Trophoblast cell (in vitro differentiated cells and primary cell): ENCODE results near the gene CARHSP1.

Experiments used
- DNase-seq, 2 donors: peaks; one replicate each; pipeline ENCODE4 v3.0.0-alpha.2; 2016
- H2AFZ ChIP-seq: 2 replicates; pipeline ENCODE4 v1.6.1; 2013; ENCODE audit warnings: low read length, moderate library complexity, mild to moderate bottlenecking; ENCODE audit not compliant: insufficient read depth, poor library complexity
- H2AK5ac ChIP-seq: 2 replicates; pipeline ENCODE4 v1.6.1; 2013; ENCODE audit warnings: mild to moderate bottlenecking, low read length
- H2BK120ac ChIP-seq: 2 replicates; pipeline ENCODE4 v1.6.1; 2013; ENCODE audit warnings: low read length, mild to moderate bottlenecking, moderate library complexity; ENCODE audit not compliant: insufficient read depth, poor library complexity
- H2BK12ac ChIP-seq: 2 replicates; pipeline ENCODE4 v1.6.1; 2013; ENCODE audit warnings: mild to moderate bottlenecking, low read length, moderate library complexity
- H2BK5ac ChIP-seq: 2 replicates; pipeline ENCODE4 v1.6.1; 2013; ENCODE audit warnings: low read length, low read depth, moderate library complexity, mild to moderate bottlenecking; ENCODE audit not compliant: poor library complexity
- H3K14ac ChIP-seq: 2 replicates; pipeline ENCODE4 v1.6.1; 2013; ENCODE audit warnings: mild to moderate bottlenecking, low read length
- H3K18ac ChIP-seq: 2 replicates; pipeline ENCODE4 v1.6.1; 2013; ENCODE audit warnings: mild to moderate bottlenecking, low read length
- H3K23ac ChIP-seq: 2 replicates; pipeline ENCODE4 v1.6.1; 2013; ENCODE audit warnings: low read length
- H3K27ac ChIP-seq: 2 replicates; pipeline ENCODE4 v1.5.1; 2013; ENCODE audit warnings: low read depth, mild to moderate bottlenecking, inconsistent platforms, low read length, moderate library complexity
- H3K27me3 ChIP-seq: 2 replicates; pipeline ENCODE4 v1.6.1; 2013; ENCODE audit warnings: inconsistent platforms, mild to moderate bottlenecking, low read length, moderate library complexity; ENCODE audit not compliant: insufficient read depth
- H3K36me3 ChIP-seq, 2 experiments: 1 replicate in 1 of 2; 2 replicates in 1 of 2; pipeline ENCODE4 v1.6.1; 2013; ENCODE audit warnings: low read length in 2 of 2, mild to moderate bottlenecking in 2 of 2, moderate library complexity in 1 of 2; ENCODE audit not compliant: insufficient read depth in 2 of 2, control insufficient read depth in 1 of 2
- H3K4ac ChIP-seq: 2 replicates; pipeline ENCODE4 v1.6.1; 2013; ENCODE audit warnings: low read depth, mild to moderate bottlenecking, low read length, moderate library complexity
- H3K4me1 ChIP-seq, 2 experiments: 1 replicate in 1 of 2; 2 replicates in 1 of 2; pipeline ENCODE4 v1.6.1; 2013; ENCODE audit warnings: low read length in 2 of 2, mild to moderate bottlenecking in 2 of 2, moderate library complexity in 1 of 2; ENCODE audit not compliant: insufficient read depth in 2 of 2, control insufficient read depth in 1 of 2
- H3K4me2 ChIP-seq: 2 replicates; pipeline ENCODE4 v1.6.1; 2013; ENCODE audit warnings: inconsistent platforms, mild to moderate bottlenecking, low read length, moderate library complexity
- H3K4me3 ChIP-seq: 2 replicates; pipeline ENCODE4 v1.5.1; 2013; ENCODE audit warnings: mild to moderate bottlenecking, low read depth, low read length, inconsistent platforms
- H3K79me1 ChIP-seq: one replicate; pipeline ENCODE4 v1.6.1; 2013; ENCODE audit warnings: low read length
- H3K79me2 ChIP-seq: 2 replicates; pipeline ENCODE4 v1.6.1; 2013; ENCODE audit warnings: low read length, mild to moderate bottlenecking; ENCODE audit not compliant: control insufficient read depth, insufficient read depth, poor library complexity
- H3K9ac ChIP-seq: 2 replicates; pipeline ENCODE4 v1.6.1; 2013; ENCODE audit warnings: mild to moderate bottlenecking, low read length
- H3K9me3 ChIP-seq: 2 replicates; pipeline ENCODE4 v1.6.1; 2013; ENCODE audit warnings: low read depth, mild to moderate bottlenecking, control low read depth, inconsistent platforms, low read length; ENCODE audit not compliant: insufficient read depth
- H4K12ac ChIP-seq: 2 replicates; pipeline ENCODE4 v1.6.1; 2013; ENCODE audit warnings: low read depth, mild to moderate bottlenecking, low read length, moderate library complexity
- H4K8ac ChIP-seq: 2 replicates; pipeline ENCODE4 v1.6.1; 2013; ENCODE audit warnings: low read depth, mild to moderate bottlenecking, low read length, moderate library complexity
- H4K91ac ChIP-seq: one replicate; pipeline ENCODE4 v1.6.1; 2013; ENCODE audit warnings: low read depth, mild to moderate bottlenecking, low read length, moderate library complexity
- WGBS: extraction: QIAGEN DNeasy Blood & Tissue Kit; methylation state at CpG from one replicate; pipeline ENCODE4 v1.1.7; 2013; ENCODE audit warnings: missing lambda C conversion rate; ENCODE audit not compliant: insufficient read length, insufficient coverage; ENCODE audit errors: extremely low coverage; 5-methylcytosine and 5-hydroxymethylcytosine counted together

CARHSP1 gene

DNA sequence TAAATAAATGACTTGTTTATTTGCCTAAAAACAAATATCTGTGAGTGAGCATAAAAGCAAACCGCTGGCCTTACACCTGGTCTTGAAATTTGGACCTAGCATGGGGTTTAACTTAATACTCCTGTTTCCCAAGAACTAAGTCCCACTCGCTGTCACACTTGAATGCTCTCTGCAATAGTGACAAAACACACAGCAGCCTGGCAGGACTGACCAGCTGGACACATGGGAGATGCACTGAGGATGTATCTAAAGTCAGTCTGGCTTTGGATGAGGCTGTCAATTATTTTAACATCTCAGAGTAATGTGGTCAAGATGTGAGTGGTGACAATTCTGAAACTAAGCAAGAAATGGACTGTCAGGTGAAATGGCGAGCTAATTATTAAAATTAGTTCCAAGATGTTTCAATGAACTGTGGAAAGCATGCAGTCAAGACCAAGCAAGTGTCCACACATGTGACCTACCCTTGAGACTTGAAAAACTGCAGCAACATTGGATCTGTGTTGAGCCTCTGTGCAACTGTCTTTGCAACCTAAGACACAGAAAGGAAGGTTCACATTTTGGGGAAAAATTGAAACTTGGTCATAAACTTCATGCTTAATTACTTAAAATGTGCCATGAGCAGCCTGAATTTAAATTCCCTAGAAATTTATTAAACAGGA lies 30.0 kb upstream of the CARHSP1 start:
- Histone ChIP-seq H3K79me1 (no peaks in the 10 kb centered on the region), H3K27ac (no peak overlapping the region), H3K9me3 (peaks cover 2% of the 10 kb centered on the region), H2AFZ (no peak overlapping the region), H2BK5ac (no peak overlapping the region), H3K14ac (no peak overlapping the region), H3K79me2 (no peaks in the 10 kb centered on the region), H4K12ac (no peak overlapping the region), H3K27me3 (no peaks in the 10 kb centered on the region), H4K8ac (no peak overlapping the region), H4K91ac (no peak overlapping the region), H3K18ac (no peak overlapping the region), H2BK120ac (no peak overlapping the region), H3K4me1 (no peaks in the 10 kb centered on the region), H3K23ac (no peak overlapping the region), H3K9ac (no peak overlapping the region), H3K36me3 (peaks cover 50 to 67% of the 10 kb centered on the region in 2 experiments), H3K4ac (no peak overlapping the region), H2AK5ac (no peak overlapping the region), H3K4me3 (no peak overlapping the region), H3K4me2 (no peak overlapping the region), H2BK12ac (no peak overlapping the region)
- DNase-seq, result no peak
- no CpG with 5 or more reads among the region's 3 CpGs for WGBS

DNA sequence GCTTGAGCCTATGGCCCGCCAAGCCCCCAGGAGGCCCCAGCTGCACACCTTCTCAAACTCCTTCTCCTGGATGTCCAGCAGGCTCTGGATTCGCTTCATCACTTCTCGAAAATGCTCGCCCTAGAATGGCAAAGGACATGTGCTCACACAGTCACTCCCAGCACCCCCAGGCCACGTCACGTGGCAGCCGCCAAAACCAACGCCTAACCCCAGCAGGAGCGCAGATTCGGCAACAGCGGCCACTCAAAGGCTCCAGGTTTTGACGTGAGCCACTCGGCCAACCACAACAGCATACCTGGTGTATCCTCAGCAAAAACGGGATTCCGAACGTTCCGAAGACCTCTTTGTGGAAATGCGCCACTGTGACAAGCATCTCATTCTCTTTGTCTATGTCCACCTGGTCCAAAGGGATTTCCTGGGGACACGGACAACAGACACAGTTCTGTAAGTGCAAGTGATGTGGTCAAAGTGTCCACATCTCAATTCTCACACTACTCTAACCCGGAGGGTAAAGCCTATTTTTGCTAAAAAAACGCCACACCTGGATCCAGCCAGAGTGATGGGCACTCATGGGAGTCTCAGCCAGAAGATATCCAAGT lies 26.0 kb upstream of the CARHSP1 start:
- H3K14ac ChIP-seq, result no peak overlapping the region
- H3K18ac ChIP-seq, result no peak overlapping the region
- H2BK5ac ChIP-seq, result no peak overlapping the region
- H2BK120ac ChIP-seq, result no peak overlapping the region
- H3K9me3 ChIP-seq, result peaks cover 2% of the 10 kb centered on the region
- H3K4me2 ChIP-seq, result no peak overlapping the region
- no peak overlapping the region for H4K91ac ChIP-seq
- no peaks in the 10 kb centered on the region for H3K27me3 ChIP-seq
- H2AFZ ChIP-seq, result no peak overlapping the region
- WGBS, result no CpG with 5 or more reads among the region's 21 CpGs
- no peaks in the 10 kb centered on the region for H3K79me1 ChIP-seq
- H3K27ac ChIP-seq, result no peak overlapping the region
- no peaks in the 10 kb centered on the region for H3K4me1 ChIP-seq
- no peak overlapping the region for H4K8ac ChIP-seq
- no peak overlapping the region for H2BK12ac ChIP-seq
- H3K4ac ChIP-seq, result no peak overlapping the region
- H3K9ac ChIP-seq, result no peak overlapping the region
- DNase-seq, result no peak
- H3K79me2 ChIP-seq, result no peaks in the 10 kb centered on the region
- H3K36me3 ChIP-seq, result peaks cover 61 to 76% of the 10 kb centered on the region in 2 experiments
- no peak overlapping the region for H2AK5ac ChIP-seq
- H3K4me3 ChIP-seq, result no peak overlapping the region
- no peak overlapping the region for H4K12ac ChIP-seq
- no peak overlapping the region for H3K23ac ChIP-seq

DNA sequence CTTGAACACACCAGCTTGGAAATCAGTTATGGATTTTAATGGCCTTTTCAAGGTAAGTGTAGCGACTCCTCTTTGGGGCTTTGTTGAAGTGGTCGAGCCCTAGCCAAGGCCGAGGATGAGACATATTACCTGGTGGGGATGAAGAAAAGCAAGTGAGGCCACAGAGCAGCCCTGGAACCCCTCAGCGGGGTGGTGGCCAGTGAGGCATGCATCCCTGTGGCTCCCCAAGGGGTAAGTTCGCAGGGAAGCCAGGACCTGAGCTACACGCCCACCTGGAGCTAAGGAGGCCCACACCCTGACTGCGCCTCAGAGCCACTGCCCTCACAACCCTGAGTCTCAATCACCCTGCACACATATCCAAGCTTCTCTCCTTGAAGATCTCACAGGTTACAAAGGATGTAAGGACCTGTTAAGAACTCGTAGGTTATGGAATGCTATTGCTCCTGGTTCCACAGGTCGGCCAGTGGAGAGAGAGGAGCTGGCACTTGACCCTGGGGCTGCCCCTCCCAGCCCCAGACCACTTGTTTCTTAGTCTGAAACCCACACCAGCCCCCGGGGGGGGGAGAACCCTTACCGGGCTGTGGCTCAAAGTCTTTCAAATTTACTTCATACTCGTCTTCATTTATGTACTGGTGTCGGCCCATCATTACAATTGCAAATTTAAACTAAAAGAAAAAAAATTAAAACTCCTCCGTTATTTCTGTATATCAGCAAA lies 25.3 kb upstream of the CARHSP1 start:
- H3K27me3 ChIP-seq, result no peaks in the 10 kb centered on the region
- H2BK12ac ChIP-seq, result no peak overlapping the region
- H4K8ac ChIP-seq, result no peak overlapping the region
- peaks cover 63 to 77% of the 10 kb centered on the region in 2 experiments for H3K36me3 ChIP-seq
- no peak overlapping the region for H2BK5ac ChIP-seq
- H3K4me3 ChIP-seq, result no peak overlapping the region
- no CpG with 5 or more reads among the region's 14 CpGs for WGBS
- no peak overlapping the region for H2AFZ ChIP-seq
- H4K91ac ChIP-seq, result no peak overlapping the region
- H3K4me2 ChIP-seq, result no peak overlapping the region
- no peak overlapping the region for H3K4ac ChIP-seq
- no peak overlapping the region for H3K9ac ChIP-seq
- H3K27ac ChIP-seq, result no peak overlapping the region
- no peak overlapping the region for H3K14ac ChIP-seq
- no peak for DNase-seq
- no peak overlapping the region for H4K12ac ChIP-seq
- no peak overlapping the region for H3K18ac ChIP-seq
- H3K23ac ChIP-seq, result no peak overlapping the region
- peaks cover 2% of the 10 kb centered on the region for H3K9me3 ChIP-seq
- no peak overlapping the region for H2AK5ac ChIP-seq
- H3K79me2 ChIP-seq, result no peaks in the 10 kb centered on the region
- no peaks in the 10 kb centered on the region for H3K79me1 ChIP-seq
- H2BK120ac ChIP-seq, result no peak overlapping the region
- H3K4me1 ChIP-seq, result no peaks in the 10 kb centered on the region

DNA sequence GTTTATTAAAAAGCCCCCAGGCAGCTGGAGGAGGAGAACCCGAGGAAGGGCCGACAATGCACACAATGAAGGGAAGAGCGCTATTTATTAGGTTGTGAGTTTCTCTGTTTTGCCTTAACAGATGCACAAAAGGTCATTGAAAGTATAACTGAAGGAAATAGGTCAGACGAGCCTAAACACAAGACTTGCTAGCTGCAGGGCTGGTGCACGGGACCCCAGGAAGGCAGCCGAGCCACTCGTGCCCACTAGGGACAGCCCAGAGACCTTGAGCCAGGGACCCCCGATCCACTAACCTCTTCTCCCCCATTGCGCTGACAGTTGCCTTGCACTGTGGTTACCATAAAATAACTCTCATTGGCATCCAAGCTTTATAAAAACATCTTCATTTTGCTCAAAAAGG lies 24.6 kb upstream of the CARHSP1 start:
- Histone ChIP-seq H2BK120ac (no peak overlapping the region), H2BK12ac (no peak overlapping the region), H4K8ac (no peak overlapping the region), H2BK5ac (no peak overlapping the region), H2AFZ (no peak overlapping the region), H3K23ac (no peak overlapping the region), H3K9ac (no peak overlapping the region), H3K27me3 (no peaks in the 10 kb centered on the region), H3K9me3 (peaks cover 2% of the 10 kb centered on the region), H3K27ac (no peak overlapping the region), H3K4me2 (no peak overlapping the region), H3K79me2 (no peaks in the 10 kb centered on the region), H3K79me1 (no peaks in the 10 kb centered on the region), H4K12ac (no peak overlapping the region), H3K36me3 (peaks cover 61 to 71% of the 10 kb centered on the region in 2 experiments), H3K14ac (no peak overlapping the region), H4K91ac (no peak overlapping the region), H3K4me1 (no peaks in the 10 kb centered on the region), H3K4me3 (no peak overlapping the region), H3K18ac (no peak overlapping the region), H2AK5ac (no peak overlapping the region), H3K4ac (no peak overlapping the region)
- no peak for DNase-seq
- no CpG with 5 or more reads among the region's 9 CpGs for WGBS
